Femur (tissue), 1 donor: ENCODE data around the gene FAM163A.
"Not testable (repeated sequence)": the region's sequence is repeated elsewhere in the genome, so short reads cannot be mapped to it uniquely, and the experiment has no call there.

Experiments
- DNase-seq: peaks from one replicate; pipeline ENCODE4 v3.0.0-alpha.2; 2017

Gene FAM163A

DNA sequence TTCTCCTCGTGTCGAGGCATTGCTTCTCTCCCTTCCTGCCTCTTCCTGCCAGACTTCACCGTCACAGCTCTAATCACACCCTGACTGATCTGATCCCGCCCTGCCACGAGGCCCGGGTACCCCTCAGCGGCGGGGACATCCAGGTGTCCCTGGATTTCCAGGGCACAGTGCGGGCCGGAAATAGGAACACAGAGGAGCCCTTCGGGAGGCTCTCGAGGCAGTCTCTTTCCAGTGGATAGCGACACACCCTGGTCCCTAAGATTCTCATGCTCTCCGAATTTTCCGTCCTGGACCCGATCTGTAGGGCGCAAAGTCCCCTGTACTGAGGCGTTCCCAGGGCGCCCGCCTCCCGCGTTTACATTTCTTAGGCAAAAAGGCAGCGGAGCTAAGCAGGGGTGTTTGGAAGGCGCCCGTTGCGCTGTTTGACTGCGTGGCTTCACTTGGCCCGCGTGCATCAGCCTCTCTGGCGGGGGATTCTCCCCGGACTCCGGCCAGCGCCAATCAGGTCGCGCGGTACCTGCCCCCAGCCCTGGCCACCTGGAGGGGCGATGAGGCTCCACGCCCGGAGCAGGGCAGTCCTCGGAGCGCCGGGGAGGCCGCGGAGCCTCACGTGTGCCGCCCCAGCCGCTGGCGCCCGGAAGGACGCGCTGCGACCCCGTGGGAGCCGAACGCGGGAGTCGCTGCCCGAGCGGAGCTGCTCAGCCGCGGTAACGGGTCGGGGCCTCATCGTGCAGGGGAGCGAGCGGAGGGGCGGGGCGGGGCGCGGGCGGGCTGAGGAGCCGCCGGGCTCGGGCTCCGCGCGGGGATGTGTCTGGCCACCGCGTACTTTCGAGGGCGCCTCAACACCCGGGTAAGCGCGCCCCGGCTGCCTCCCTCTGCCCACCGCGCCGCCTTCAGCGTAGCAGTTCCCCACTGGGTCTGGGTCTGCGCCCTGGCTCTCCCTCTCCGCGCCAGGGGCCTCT is at the start of gene FAM163A:
FAM163A (plus strand) TSS at position 575 of the 962 bp plus-strand sequence. CDS start 69,807 bp downstream, outside the sequence.
- no peak for DNase-seq

- not testable (repeated sequence) for DNase-seq
Observed at GRCh38 chr1:179694530-179694929, 48.6 kb upstream of the FAM163A start.

DNA sequence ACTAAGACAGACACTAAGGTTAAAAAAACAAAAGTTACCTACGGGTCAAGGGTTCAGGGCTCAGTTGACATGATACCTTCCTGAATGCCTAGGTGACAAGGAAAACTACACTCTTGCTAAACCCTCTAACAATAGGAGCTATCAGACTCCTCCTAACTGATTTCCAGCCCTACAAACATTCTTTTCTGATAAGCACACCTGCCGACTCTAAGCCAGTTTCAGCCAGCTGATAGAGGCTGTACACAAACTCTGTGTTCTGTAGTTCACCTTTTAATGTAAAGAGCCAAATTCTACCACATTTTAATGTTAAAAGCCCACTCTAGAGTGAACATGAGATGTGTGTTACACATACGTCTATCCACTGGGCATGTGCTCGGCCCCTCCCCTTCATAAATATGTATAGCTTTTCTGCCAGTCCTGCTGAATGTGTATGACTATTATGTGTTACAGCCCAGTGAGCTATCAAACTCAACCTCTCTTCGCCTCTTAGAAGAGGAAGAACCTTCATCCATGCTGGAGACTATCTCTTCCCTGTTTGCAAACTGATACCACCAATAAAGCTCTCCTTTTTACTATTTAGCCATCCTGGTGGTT is 40.0 kb upstream of the FAM163A start:
- no peak for DNase-seq

GRCh38 chr1:179706339-179706941 is 36.7 kb upstream of the FAM163A start:
- DNase-seq, result peak; percentile 76

GRCh38 chr1:179707406-179707805 is 35.7 kb upstream of the FAM163A start:
- DNase-seq, result no peak

- DNase-seq, result no peak
Observed at GRCh38 chr1:179708434-179709195, 34.5 kb upstream of the FAM163A start.

DNA sequence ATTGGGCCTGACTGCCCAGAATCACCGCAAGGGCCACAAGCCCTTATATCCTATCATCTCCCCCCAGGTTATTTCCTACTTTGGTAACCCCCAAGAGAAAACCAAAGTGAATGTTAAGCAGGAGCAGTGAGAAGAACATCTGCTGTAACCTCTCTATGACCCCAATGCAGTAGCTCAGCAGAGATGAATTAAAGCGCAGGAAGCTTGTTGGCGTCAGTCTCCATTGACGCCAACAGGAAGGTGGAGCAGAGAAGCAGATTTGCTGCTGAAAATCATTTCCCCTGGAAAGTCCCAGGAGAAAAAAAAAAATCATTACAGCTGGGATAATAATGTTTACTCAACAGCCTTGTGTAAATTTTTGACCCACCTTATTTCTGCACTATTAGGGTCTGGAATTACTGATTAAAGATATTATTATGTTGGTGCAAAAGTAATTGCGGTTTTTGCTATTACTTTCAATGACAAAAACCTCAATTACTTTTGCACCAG is 33.2 kb upstream of the FAM163A start:
- DNase-seq, result peak; percentile 67

- no peak for DNase-seq
Observed at GRCh38 chr1:179714159-179714558, 28.9 kb upstream of the FAM163A start.

DNA sequence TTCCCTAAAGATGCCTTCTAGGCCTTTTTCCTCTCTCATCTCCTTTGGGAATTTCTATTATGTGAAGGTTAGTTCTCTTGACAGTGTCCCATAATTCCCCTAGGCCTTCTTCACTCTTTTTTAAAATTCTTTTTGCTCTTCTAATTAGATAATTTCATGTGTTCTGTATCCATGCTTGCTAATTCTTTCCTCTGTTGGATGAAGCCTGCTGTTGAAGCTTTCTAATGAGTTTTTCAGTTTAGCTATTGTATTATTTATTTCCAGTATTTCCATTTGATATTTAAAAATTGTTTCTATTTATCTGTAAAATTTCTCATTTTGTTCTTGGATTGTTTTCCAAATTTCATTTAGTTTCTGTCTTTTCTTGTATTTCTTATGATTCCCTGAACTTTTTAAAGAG is 28.5 kb upstream of the FAM163A start:
- DNase-seq, result no peak

DNA sequence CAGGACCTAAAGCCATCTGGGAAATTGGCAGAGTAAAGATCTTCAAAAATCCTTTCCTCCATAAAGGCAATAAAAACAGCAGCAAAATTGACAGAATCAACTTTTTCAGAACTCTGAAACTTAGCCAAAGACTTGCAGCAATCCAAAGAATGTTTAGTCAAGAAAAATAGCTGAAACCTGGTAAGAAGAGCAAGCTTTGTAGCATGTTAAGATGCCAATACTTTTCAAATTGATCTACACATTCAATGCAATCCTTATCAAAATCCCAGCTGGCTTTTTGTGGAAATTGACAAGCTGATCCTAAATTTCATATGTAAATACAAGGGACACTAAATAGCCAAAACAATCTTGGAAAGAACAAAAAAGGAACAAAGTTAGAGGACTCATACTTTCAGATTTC is 23.8 kb upstream of the FAM163A start:
- DNase-seq, result no peak

GRCh38 chr1:179728271-179728670 is 14.8 kb upstream of the FAM163A start:
- DNase-seq, result no peak

GRCh38 chr1:179729881-179730280 is 13.2 kb upstream of the FAM163A start:
- DNase-seq, result no peak

DNA sequence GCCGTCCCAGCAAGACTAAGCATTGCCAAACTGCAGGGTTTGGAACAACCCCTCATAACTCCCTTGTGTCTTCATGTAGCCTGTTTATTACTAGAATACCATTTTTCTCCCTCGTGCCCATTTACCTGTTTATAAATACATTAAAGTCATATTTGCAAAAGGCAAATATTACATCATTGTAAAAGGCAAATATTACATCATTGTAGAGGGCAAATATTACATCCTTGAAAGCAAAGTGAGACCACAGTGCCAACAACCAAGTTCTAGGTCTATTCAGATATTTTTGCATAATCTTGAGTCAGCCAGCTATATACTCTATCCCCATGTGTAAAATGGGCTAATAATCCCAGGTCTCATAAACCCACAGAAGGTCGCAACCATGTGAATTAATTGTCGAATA is 11.4 kb upstream of the FAM163A start:
- DNase-seq, result no peak

- DNase-seq, result no peak
Observed at GRCh38 chr1:179742291-179742690, 800 bp upstream of the FAM163A start.

DNA sequence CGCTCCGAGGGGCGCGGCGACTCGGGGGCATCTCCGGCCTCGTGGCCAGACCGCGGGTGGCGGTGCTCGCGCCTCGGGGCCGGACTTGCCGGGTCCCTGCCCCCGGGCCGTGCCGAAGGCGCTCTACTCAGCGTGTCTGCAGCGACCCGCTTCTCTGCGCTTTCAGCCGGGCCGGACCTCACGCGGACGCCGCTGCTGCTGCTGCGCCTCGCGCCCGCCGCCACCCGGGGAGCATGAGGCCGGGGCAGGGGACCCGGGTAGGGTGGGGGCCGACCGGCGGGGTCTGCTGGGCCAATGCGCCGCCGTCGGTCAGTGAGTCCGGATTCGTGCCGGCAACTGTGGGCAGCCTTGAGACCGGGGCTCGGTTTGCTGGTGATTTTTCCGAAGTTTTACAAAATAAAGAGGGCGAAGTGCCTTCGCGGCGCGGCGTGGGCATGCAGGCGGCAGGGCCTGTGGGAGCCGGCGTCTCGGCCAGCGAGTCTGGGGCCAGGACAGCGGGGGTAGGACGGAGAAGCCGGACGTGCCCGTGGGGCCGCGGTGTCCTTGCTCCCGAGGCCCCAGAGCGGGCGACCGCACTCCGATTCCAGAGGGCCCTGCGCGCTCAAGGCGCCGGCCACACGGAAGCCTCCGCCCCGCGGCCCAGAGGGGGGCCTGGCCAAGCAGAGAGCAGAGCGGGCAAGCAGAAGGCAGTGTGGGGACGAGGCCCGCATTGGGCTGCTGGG is 749 bp downstream of the FAM163A start:
- DNase-seq, result no peak

DNA sequence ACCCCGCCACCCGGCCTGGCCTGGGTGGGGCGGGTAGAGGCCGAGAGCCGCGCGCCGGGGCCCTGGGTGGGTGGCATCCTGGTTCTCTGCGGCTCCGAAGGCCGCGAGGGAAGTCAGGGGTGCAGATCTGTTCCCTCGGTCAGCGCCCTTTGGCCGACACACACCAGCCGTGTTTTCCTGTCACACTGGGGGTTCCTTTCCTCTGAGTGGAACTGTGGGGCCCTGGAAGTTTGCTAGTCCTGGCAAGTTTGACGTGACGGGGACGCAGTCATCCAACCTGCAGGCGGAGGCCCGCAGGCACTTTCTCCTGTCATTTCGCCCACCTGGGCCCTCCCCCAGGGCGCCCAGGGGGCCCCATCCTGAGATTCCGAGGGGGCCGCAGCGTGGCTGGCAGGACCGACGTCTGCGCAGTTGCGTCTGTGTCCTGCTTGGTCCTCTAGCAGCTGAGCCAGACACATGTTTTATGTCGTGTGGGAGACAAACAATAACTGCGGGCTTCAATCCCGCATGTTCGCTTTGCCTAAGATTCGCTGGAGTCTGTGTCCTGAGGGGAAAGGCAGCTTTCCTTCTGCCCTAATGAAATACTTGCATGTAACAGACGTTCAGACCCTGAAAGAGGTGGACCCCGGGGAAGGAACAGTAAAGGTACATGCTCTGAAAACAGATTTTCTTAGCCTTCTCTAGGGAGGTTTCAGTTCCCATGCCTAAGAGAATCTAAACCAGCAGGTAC is 1.5 kb downstream of the FAM163A start:
- no peak for DNase-seq

- no peak for DNase-seq
Observed at GRCh38 chr1:179745131-179745611, 2.1 kb downstream of the FAM163A start.

GRCh38 chr1:179745743-179746142 is 2.7 kb downstream of the FAM163A start:
- no peak for DNase-seq

- no peak for DNase-seq
Observed at GRCh38 chr1:179747611-179748010, 4.5 kb downstream of the FAM163A start.

GRCh38 chr1:179748772-179749171 is 5.7 kb downstream of the FAM163A start:
- no peak for DNase-seq

DNA sequence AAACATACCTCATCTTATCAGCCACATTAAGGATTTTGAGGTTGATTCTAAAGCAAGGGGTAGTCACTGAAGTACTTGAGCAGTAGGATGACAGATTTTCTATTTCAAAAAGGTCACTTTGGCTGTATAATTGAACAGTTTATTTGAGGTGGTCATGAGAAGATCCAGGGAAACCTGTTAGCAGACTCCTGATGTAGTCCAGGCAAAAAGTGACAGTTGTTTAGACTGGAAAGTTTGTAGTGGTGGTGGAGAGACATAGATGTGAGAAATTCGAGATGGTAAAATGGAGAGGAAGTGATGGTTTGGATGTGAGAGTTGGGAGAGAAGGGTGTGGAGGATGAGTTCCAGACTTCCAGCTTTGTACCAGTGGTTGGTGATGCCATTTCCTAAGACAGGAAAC is 7.5 kb downstream of the FAM163A start:
- no peak for DNase-seq
